SIG-M5 (cell line): ENCODE data around the gene CYP4F3.
A peak's percentile ranks its signal among the peaks of the same experiment; 100 is the strongest.
"Not testable (repeated sequence)": the region's sequence is repeated elsewhere in the genome, so short reads cannot be mapped to it uniquely, and the experiment has no call there.

Source experiments
- DNase-seq: peaks from one replicate; lab custom pipeline; 2025; lab: John Stamatoyannopoulos, UW

CYP4F3 gene

DNA sequence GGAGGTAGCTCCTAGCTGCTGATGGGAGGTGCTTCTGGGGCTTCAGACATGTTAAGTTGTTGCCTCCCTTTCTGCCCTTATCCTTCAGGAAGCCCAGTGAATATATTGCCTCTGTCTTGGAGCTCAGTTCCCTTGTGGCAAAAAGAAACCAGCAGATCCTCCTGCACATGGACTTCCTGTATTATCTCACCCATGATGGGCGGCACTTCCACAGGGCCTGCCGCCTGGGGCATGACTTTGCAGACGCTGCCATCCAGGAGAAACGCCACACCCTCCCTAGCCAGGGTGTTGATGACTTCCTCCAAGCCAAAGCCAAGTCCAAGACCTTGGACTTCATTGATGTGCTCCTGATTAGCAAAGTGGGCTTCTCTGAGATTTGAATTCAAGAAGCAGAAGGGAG, 26.2 kb downstream of the CYP4F3 start:
- DNase-seq: no peak

DNA sequence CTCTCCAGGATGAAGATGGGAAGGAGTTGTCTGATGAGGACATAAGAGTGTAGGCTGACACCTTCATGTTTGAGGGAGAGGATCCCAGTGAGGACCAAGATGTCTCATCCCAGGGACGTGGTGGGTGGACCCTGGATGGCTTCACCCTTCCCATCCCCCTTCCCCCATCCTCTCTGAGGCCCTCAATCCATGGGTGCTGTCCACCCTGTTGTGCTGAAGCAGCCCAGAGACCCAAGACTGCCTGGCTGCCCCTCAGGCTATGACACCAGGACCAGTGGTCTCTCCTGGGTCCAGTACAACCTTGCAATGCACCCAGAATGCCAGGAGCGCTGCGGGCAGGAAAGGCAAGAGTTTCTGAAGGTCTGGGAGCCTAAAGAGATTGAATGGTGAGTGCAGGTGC, 28.7 kb downstream of the CYP4F3 start:
- DNase-seq: no peak

DNA sequence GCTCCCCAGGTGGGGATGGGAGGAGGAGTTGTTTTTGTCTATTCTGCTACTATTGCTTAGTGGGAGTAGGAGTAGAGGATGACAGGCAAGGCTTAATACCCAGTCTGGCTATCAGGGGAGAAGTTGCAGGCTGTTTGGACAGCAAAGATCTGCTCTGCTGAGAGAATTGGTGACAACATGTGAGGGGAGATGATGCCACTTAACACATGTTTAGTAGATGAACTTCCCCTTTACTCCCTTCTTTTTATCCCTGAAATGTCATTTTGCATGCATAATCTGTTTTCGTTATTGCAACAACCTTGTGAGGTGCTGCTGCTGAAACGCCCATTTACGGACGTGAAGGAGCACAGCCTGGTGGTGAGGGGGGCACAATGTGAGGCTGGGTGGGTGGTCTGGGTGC, 29.2 kb downstream of the CYP4F3 start:
- no peak for DNase-seq

DNA sequence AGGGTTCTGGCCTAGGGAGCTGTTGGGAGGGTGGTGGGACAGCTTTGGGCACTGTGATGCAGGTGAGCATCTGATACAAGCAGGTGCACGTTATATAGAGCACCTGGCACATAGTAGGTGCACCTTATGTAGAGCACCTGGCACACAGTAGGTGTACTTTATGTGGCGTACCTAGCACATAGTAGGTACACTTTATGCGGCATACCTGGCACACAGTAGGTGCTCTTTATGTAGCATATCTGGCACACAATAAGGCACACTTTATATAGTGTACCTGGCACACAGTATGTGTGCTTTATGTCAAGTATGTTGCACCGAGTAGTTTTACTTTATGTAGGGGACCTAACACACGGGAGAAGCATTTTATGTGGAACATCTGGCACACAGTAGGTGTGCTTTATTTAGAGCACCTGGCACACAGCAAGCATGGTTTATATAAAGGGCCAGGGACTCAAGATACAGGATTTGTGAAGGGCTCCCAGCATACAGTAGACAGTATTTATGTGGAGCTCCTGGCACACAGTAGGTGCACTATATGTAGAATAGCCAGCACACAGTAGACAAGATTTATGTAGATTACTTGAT, 30.6 kb downstream of the CYP4F3 start:
- DNase-seq: no peak

DNA sequence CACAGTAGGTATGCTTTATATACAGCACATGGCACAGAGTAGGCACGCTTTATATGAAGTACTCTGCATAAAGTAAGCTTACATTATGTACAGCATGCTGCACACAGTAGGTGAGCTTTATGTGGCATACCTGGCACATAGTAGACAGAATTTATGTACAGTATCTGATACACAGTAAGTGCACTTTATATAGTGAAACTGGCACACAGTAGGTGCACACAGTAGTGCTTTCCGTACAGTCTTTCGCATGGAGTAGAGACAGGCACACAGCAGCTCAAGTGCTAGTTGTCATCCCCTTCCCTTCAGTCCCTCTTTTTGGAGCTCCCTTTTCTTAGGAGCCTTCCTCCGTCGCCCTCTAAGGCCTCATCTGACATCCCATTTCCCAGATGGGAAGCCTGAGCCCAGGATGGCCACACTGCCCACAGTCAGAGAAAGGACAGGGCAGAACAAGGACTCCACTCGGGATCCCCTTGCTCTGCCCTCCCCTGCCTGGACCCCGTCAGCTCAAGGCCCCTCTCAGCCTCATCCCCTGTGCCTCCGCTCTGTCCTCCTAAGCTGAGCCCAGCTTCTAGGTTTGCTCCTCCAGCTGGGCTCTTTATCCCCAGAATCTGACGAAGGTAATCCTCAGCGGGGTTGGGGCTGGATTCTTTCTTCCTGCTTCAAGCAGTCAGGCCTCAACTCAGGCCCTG, 31.3 kb downstream of the CYP4F3 start:
- no peak for DNase-seq

DNA sequence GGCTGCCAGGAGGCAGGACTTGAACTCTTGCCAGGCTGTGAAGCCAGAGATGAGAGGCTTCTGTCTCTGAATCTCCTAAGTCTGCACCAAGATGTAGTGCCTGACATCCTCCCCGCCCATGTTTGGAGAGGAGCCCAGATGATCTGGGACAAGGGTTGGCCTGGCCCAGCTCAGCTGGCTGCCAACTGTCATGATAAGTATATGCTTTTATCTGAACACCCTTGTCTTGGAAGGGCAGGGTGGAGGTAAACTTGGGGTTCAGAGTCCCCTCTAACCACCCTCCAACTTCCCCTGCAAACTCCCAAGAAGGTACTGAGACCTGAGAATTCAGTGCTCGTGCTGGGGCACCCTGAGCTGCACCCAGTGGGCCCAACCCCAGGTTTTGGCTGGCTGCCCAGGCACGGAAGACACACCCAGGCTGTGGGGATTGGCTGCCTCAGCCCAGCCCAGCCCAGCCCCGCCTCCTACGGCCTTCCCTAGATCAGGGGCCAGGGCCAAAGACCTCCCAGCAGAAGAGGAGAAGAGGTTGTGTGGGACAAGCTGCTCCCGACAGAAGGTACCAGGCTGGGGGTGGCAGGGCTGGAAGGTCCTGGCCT, 32.0 kb downstream of the CYP4F3 start, which contains the start of gene CYP4F12:
TSS of gene CYP4F12 (plus strand) at position 508 of the 596 bp plus-strand sequence. CDS start 443 bp downstream, outside the sequence.
- DNase-seq: no peak

DNA sequence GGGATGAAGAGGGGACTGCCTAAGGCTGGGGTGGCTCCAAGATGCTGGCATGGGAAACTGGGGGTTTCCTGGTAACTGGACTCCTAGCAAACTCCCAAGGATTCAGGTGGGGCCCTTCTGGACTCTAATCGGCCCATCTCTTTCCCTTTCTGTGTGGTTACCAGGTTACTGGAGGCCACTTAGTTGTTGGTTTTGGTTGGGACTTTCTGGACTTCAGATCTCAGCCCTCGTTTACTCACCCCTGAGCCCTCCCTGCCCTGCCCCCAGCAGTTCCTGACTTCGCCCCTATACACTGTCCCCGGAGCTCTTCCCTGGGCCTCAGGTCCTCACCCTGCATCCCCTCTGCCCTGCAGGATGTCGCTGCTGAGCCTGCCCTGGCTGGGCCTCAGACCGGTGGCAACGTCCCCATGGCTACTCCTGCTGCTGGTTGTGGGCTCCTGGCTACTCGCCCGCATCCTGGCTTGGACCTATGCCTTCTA, 32.5 kb downstream of the CYP4F3 start:
- no peak for DNase-seq

DNA sequence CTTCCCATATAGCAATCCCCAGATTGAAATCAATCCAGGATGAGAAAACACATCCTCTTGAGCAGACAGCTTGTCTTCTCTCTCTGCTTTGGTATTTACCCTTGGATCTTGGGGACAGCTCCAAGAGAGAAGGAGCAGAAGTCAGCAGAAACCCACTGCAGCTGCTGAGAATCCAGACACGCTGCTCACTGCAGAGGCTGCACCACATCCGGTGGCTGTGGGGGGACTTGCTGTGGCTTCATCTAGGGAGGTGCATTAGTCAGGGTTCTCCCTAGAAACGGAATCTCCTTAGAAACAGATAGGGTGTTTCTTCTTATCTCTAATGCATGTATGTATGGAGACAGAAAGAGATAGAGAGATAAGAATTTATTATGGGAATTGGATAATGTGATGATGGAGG, 34.9 kb downstream of the CYP4F3 start:
- DNase-seq: no peak

DNA sequence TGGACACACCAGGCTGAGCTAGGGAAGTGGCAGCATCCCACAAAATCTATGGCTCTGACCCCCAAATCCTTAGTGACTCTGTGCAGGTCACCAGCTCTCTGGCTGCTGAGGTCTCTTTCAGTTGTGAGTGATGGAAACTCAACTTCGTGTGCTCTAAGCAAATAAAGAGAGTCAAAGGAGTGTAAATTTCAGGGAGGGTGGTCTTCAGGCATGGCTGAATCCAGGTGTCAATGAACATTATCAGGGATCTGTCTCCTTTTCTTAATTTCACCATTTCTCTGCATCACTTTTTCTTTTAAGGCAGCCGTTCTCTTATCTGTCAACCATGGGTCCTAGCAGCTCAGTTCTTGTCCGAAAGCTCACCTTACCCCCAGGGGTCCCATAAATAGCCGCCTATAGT, 38.4 kb downstream of the CYP4F3 start:
- no peak for DNase-seq

DNA sequence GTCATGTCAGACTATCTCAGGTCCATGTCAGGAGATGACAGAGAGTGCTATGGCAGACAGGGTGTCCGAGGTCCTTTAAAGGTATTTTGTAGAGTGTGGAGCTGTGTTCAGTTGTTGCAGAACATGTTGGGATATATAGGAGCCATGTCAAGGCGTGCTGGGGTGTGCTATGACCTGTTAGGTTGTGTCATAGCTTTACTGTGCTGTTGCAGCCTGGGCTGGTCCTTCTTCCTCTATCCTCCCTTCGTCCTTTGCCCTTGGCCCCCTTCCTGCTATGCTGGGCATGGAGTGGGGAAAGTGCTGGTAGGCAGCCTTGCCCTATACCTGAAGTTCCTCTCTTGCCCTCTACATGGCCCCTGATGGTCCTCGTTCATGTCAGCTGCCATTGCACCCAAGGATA, 39.2 kb downstream of the CYP4F3 start:
- not testable (repeated sequence) for DNase-seq

DNA sequence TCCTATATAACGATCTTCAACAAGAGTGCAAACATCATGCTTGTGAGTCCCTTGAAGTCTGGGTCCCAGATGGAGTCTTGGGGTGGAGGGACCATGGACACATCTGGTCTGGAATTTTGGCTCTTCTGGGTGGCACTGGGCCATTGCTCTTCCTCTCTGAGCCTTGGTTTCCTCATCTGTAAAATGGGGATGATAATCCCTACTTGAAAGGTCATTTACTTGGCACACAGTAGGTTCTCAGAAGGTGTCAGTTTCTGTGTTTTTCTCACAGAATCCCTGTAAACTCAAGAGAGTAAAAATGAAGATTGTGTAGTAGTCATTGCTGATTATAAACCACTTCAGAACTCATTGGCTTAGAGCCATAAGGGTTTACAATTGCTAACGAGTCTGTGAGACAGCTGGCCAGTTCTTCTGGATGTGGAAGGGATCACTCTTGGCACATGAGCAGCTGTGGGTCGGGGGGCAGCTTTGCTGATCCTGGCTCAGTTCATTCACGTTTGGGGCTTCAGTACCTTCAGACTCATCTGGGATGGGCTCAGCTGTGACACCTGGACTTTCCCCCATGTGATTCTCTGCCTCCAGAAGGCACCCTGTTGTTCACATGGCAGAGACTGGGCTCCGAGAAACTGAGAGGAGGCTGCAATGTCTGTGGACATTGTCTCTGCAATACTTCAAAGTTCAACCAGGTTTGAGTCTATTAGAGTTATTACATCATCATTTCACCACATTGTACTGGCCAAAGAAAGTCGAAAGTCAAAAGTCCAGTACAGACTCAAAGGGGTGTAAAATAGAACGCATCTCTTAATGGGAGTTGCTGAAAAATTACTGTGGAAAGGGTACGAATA, 40.0 kb downstream of the CYP4F3 start:
- no peak for DNase-seq

DNA sequence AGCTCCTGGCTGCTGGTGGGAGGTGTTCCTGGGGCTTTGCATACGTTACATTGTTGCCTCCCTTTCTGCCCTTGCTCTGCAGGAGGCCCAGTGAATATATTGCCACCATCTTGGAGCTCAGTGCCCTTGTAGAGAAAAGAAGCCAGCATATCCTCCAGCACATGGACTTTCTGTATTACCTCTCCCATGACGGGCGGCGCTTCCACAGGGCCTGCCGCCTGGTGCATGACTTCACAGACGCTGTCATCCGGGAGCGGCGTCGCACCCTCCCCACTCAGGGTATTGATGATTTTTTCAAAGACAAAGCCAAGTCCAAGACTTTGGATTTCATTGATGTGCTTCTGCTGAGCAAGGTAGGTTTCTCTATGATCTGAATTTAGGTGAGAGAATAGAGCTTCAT, 42.7 kb downstream of the CYP4F3 start:
- DNase-seq: no peak

DNA sequence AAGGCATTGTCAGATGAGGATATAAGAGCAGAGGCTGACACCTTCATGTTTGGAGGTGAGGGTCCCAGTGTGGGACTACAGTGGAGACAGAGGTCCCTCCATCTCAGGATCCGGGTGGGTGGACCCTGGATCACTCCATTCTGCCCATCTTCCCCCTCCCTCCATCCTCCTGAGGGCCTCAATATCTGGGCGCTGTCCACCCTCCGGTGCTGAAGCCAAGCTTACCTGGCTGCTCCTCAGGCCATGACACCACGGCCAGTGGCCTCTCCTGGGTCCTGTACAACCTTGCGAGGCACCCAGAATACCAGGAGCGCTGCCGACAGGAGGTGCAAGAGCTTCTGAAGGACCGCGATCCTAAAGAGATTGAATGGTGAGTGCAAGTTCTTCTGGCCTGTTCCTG, 44.1 kb downstream of the CYP4F3 start:
- no peak for DNase-seq

DNA sequence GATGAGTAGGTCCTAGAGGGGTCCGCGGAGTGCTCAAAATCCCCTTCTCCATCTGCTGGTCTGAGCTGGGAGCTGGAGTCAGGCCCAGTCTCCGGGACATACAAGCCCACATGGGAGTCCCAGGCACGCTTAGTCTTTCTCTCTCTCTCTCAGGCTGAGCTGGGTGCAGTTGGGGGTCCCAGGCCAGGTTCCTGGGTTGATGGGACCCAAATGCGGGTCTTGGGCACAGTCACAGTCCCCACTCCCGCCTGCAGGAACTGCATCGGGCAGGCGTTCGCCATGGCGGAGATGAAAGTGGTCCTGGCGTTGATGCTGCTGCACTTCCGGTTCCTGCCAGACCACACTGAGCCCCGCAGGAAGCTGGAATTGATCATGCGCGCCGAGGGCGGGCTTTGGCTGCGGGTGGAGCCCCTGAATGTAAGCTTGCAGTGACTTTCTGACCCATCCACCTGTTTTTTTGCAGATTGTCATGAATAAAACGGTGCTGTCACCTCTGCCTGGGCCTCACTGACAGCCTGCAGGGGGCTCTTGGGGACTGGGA, 56.0 kb downstream of the CYP4F3 start:
- DNase-seq: no peak

DNA sequence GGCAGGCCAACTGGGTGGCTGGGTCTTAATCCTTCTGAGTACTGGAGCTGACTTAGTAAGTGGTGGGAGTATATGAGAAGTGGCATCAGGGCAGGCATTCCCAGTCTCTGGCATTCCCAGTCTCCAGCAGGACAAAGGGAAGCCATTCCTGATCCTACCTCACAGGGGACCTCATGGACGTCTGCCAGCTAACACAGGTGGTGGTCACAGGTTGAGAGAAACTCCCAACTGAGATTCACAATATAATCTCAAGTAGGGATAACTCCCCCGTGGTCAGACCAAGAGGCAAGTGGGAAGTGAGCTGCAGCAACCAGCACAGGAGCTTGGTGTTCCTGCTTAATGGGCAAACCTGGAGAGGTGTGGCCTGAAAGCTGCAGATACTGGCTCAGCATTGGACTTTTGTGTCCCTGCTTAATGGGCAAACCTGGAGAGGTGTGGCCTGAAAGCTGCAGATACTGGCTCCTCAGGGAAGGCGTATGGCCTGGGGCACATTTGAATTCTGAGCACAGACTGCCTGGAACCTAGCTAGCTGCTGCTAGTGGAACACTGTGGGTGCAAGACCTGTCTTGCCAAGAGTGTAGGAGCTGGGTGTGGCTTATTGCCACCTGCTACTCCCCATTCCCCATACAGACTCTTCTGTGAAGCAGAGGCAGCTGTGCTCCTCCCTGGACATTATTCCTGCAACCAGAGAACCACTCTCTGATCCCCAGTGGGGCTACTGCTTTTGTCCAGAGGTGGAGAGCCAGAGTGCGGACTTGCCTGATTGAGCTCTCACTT, 61.2 kb downstream of the CYP4F3 start:
- no peak for DNase-seq

DNA sequence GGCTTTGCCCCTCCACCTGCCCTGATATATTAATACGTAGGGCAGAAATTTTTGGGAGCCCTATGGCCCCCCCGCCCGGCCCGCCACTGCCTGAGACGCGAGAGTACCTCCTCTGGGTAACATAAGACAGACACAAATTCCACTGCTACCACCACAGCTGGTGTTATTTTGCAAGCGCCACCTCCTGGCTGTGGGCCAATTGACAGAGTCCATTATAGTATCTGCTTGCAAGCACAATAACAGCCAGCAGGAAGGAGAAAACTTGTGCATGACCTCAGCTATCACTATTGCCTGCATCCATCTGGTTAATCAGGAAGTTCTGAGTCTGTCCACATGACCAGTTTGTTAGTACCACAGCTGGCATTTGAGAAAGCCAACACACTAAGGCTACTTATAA, 61.8 kb downstream of the CYP4F3 start:
- DNase-seq: peak; percentile 13
